ENCODE results near the gene KDELR3.

Gene KDELR3

GRCh38 chr22:38440747-38441350 is 27.0 kb upstream of the KDELR3 start:
- no peak for DNase-seq

GRCh38 chr22:38441620-38442287 is 26.1 kb upstream of the KDELR3 start:
- no peak for DNase-seq

GRCh38 chr22:38442967-38443627 is 24.8 kb upstream of the KDELR3 start:
- no peak for DNase-seq

- DNase-seq, result no peak
These were observed 24.0 kb upstream of the KDELR3 start for GRCh38 chr22:38443628-38444521.

- no peak for DNase-seq
These were observed 23.1 kb upstream of the KDELR3 start for GRCh38 chr22:38444783-38445182.

- no peak for DNase-seq
These were observed 21.8 kb upstream of the KDELR3 start for GRCh38 chr22:38446018-38446601.

- no peak for DNase-seq
These were observed 18.8 kb upstream of the KDELR3 start for GRCh38 chr22:38448945-38449745.

GRCh38 chr22:38449776-38450175 is 18.1 kb upstream of the KDELR3 start:
- no peak for DNase-seq

GRCh38 chr22:38450234-38450797 is 17.6 kb upstream of the KDELR3 start:
- no peak for DNase-seq

- DNase-seq, result no peak
These were observed 16.5 kb upstream of the KDELR3 start for GRCh38 chr22:38451404-38451803.

GRCh38 chr22:38451864-38452263 is 16.0 kb upstream of the KDELR3 start:
- no peak for DNase-seq

GRCh38 chr22:38452373-38453065 is 15.4 kb upstream of the KDELR3 start:
- DNase-seq, result no peak

GRCh38 chr22:38453066-38453672 is 14.7 kb upstream of the KDELR3 start:
- no peak for DNase-seq

- no peak for DNase-seq
These were observed 13.9 kb upstream of the KDELR3 start for GRCh38 chr22:38453996-38454352.

- no peak for DNase-seq
These were observed 13.4 kb upstream of the KDELR3 start for GRCh38 chr22:38454353-38455075.

- DNase-seq, result no peak
These were observed 12.8 kb upstream of the KDELR3 start, which contains the start of gene KCNJ4 for GRCh38 chr22:38455076-38455529. Gene KCNJ4, minus strand, starts transcription at chr22:38455199. Its CDS starts 27,067 bp downstream, at chr22:38428132.

- no peak for DNase-seq
These were observed 12.2 kb upstream of the KDELR3 start for GRCh38 chr22:38455530-38456271.

- DNase-seq, result no peak
These were observed 11.5 kb upstream of the KDELR3 start for GRCh38 chr22:38456272-38456835.
